ENCODE results near the gene KCNJ11.

- no peak for TF ChIP-seq CTCF (IDR thresholded peaks at IDR 0.05)
- TF ChIP-seq POLR2A (IDR thresholded peaks at IDR 0.05), result no peak
Measured at GRCh38 chr11:17350455-17351171, 37.8 kb downstream of the KCNJ11 start.
